ENCODE results near the gene PPP2R2D. TPM values are rescaled to one million over a fixed set of nuclear protein-coding genes. Genes with fewer than 3 reads are reported as not detected.
A peak's percentile ranks its signal among the peaks of the same experiment; 100 is the strongest.
"Not testable (repeated sequence)": the region's sequence is repeated elsewhere in the genome, so short reads cannot be mapped to it uniquely, and the experiment has no call there.

Gene PPP2R2D
- total and polyA plus RNA-seq, 5 experiments from 2014 or later: 22.7 to 49.6 (median 38.3) TPM

GRCh38 chr10:131919461-131919860, 18.7 kb downstream of the PPP2R2D start:
- ATAC-seq, DNase-seq, H3K36me3 Mint-ChIP-seq, H3K9me3 Mint-ChIP-seq, POLR2A ChIA-PET, H3K27me3 Mint-ChIP-seq: not testable (repeated sequence)
- Mint-ChIP-seq H3K27ac (peak overlapping the region in 4 of 10 donors; percentile 34 to 65 (median 48)), H3K4me3 (peak overlapping the region in 2 of 10 donors; percentile 8 to 15), H3K4me1 (peaks cover 48 to 79% (median 73%) of the 10 kb centered on the region in 4 donors)

GRCh38 chr10:131920151-131920550, 19.3 kb downstream of the PPP2R2D start:
- Mint-ChIP-seq H3K9me3 (peaks cover 0 to 8% (median 0%) of the 10 kb centered on the region in 9 donors), H3K27me3 (no peaks in the 10 kb centered on the region), H3K36me3 (peaks cover 3 to 4% (median 4%) of the 10 kb centered on the region in 3 donors), H3K4me3 (no peak overlapping the region), H3K4me1 (peaks cover 45 to 76% (median 71%) of the 10 kb centered on the region in 4 donors), H3K27ac (peak overlapping the region in 6 of 10 donors; percentile 19 to 65 (median 48))
- DNase-seq: no peak
- no peak for ATAC-seq
- POLR2A ChIA-PET: no interaction called here

- DNase-seq (no peak), ATAC-seq (no peak)
- H3K27ac Mint-ChIP-seq: peak overlapping the region in 6 of 10 donors; percentile 40 to 75 (median 50)
- H3K27me3 Mint-ChIP-seq: no peaks in the 10 kb centered on the region
- H3K36me3 Mint-ChIP-seq: peaks cover 4 to 10% (median 8%) of the 10 kb centered on the region in 3 donors
- H3K4me3 Mint-ChIP-seq: peak overlapping the region in 1 of 10 donors; percentile 0
- H3K4me1 Mint-ChIP-seq: peaks cover 45 to 71% (median 69%) of the 10 kb centered on the region in 4 donors
- H3K9me3 Mint-ChIP-seq: peaks cover 0 to 12% (median 0%) of the 10 kb centered on the region in 9 donors
- POLR2A ChIA-PET: no interaction called here
Measured at GRCh38 chr10:131920693-131921092, 19.9 kb downstream of the PPP2R2D start.

GRCh38 chr10:131921184-131921583, 20.4 kb downstream of the PPP2R2D start:
- Mint-ChIP-seq H3K27me3 (no peaks in the 10 kb centered on the region), H3K4me3 (peak overlapping the region in 3 of 10 donors; percentile 0 to 35 (median 12)), H3K36me3 (peaks cover 4 to 11% (median 11%) of the 10 kb centered on the region in 3 donors), H3K4me1 (peaks cover 43 to 68% (median 66%) of the 10 kb centered on the region in 4 donors), H3K27ac (peak overlapping the region in 7 of 10 donors; percentile 40 to 75 (median 53)), H3K9me3 (peaks cover 0 to 12% (median 2%) of the 10 kb centered on the region in 9 donors)
- ATAC-seq (no peak), DNase-seq (no peak)
- POLR2A ChIA-PET: no interaction called here

- POLR2A ChIA-PET: no interaction called here
- H3K36me3 Mint-ChIP-seq: peaks cover 11% of the 10 kb centered on the region in 3 donors
- DNase-seq (no peak), ATAC-seq (no peak)
- no peaks in the 10 kb centered on the region for H3K27me3 Mint-ChIP-seq
- H3K4me3 Mint-ChIP-seq: peak overlapping the region in 3 of 10 donors; percentile 1 to 5 (median 1)
- H3K4me1 Mint-ChIP-seq: peaks cover 48 to 72% (median 69%) of the 10 kb centered on the region in 4 donors
- peaks cover 0 to 12% (median 2%) of the 10 kb centered on the region in 9 donors for H3K9me3 Mint-ChIP-seq
- H3K27ac Mint-ChIP-seq: peak overlapping the region in 2 of 10 donors; percentile 20 to 52
Measured at GRCh38 chr10:131923038-131923756, 22.4 kb downstream of the PPP2R2D start.

GRCh38 chr10:131925011-131925649, 24.3 kb downstream of the PPP2R2D start:
- Mint-ChIP-seq H3K27me3 (no peaks in the 10 kb centered on the region), H3K27ac (peak overlapping the region in 1 of 10 donors; percentile 34), H3K4me1 (peaks cover 48 to 76% (median 72%) of the 10 kb centered on the region in 4 donors), H3K36me3 (peaks cover 11 to 15% (median 11%) of the 10 kb centered on the region in 3 donors), H3K9me3 (peaks cover 0 to 12% (median 2%) of the 10 kb centered on the region in 9 donors), H3K4me3 (no peak overlapping the region)
- no peak for ATAC-seq
- POLR2A ChIA-PET: interaction anchor here (0.6 kb wide), 1 partner anchor 21 kb away, joined by 4 read pairs; no protein-coding TSS in a partner anchor
- no peak for DNase-seq

GRCh38 chr10:131925716-131926115, 24.9 kb downstream of the PPP2R2D start:
- H3K36me3 Mint-ChIP-seq: peaks cover 11 to 19% (median 11%) of the 10 kb centered on the region in 3 donors
- H3K27me3 Mint-ChIP-seq: no peaks in the 10 kb centered on the region
- H3K9me3 Mint-ChIP-seq: peaks cover 0 to 12% (median 2%) of the 10 kb centered on the region in 9 donors
- H3K4me3 Mint-ChIP-seq: no peak overlapping the region
- DNase-seq: no peak
- ATAC-seq: no peak
- POLR2A ChIA-PET: no interaction called here
- no peak overlapping the region for H3K27ac Mint-ChIP-seq
- peaks cover 49 to 79% (median 73%) of the 10 kb centered on the region in 4 donors for H3K4me1 Mint-ChIP-seq

- peaks cover 0 to 12% (median 2%) of the 10 kb centered on the region in 9 donors for H3K9me3 Mint-ChIP-seq
- POLR2A ChIA-PET: no interaction called here
- DNase-seq: no peak
- H3K27me3 Mint-ChIP-seq: no peaks in the 10 kb centered on the region
- H3K27ac Mint-ChIP-seq: peak overlapping the region in 1 of 10 donors; percentile 18
- H3K4me3 Mint-ChIP-seq: peak overlapping the region in 3 of 10 donors; percentile 11 to 75 (median 31)
- H3K4me1 Mint-ChIP-seq: peaks cover 50 to 80% (median 73%) of the 10 kb centered on the region in 4 donors
- H3K36me3 Mint-ChIP-seq: peaks cover 11 to 21% (median 11%) of the 10 kb centered on the region in 3 donors
- ATAC-seq: no peak
Measured at GRCh38 chr10:131926253-131926652, 25.4 kb downstream of the PPP2R2D start.

GRCh38 chr10:131926743-131927595, 26.2 kb downstream of the PPP2R2D start:
- peaks cover 0 to 12% (median 2%) of the 10 kb centered on the region in 9 donors for H3K9me3 Mint-ChIP-seq
- DNase-seq (no peak), ATAC-seq (no peak)
- H3K36me3 Mint-ChIP-seq: peaks cover 11 to 17% (median 11%) of the 10 kb centered on the region in 3 donors
- peak overlapping the region in 8 of 10 donors; percentile 11 to 75 (median 44) for H3K4me3 Mint-ChIP-seq
- no peaks in the 10 kb centered on the region for H3K27me3 Mint-ChIP-seq
- peak overlapping the region in 8 of 10 donors; percentile 18 to 76 (median 60) for H3K27ac Mint-ChIP-seq
- peaks cover 48 to 79% (median 71%) of the 10 kb centered on the region in 4 donors for H3K4me1 Mint-ChIP-seq
- POLR2A ChIA-PET: no interaction called here

- POLR2A ChIA-PET: interaction anchor here (1.0 to 1.1 kb wide), 2 partner anchors 15 to 25 kb away, joined by 3 read pairs; no protein-coding TSS in a partner anchor
- H3K36me3 Mint-ChIP-seq: peaks cover 11 to 17% (median 11%) of the 10 kb centered on the region in 3 donors
- peaks cover 0 to 12% (median 2%) of the 10 kb centered on the region in 9 donors for H3K9me3 Mint-ChIP-seq
- H3K27ac Mint-ChIP-seq: peak overlapping the region; percentile 18 to 92 (median 76)
- peaks cover 43 to 81% (median 68%) of the 10 kb centered on the region in 4 donors for H3K4me1 Mint-ChIP-seq
- ATAC-seq (peak; percentile 92 to 95), DNase-seq (peak in 7 of 10 donors; percentile 20 to 53 (median 37))
- peak overlapping the region; percentile 61 to 87 (median 76) for H3K4me3 Mint-ChIP-seq
- no peaks in the 10 kb centered on the region for H3K27me3 Mint-ChIP-seq
Measured at GRCh38 chr10:131928248-131929095, 27.7 kb downstream of the PPP2R2D start.
